ENCODE data around the gene IWS1. TPM values are rescaled to one million over a fixed set of nuclear protein-coding genes. Genes with fewer than 3 reads are reported as not detected.

Gene IWS1
- total RNA-seq, 1 experiment from 2014 or later = 56.8 TPM

GRCh38 chr2:127479219-127479825 is 47.0 kb downstream of the IWS1 start:
- POLR2A ChIA-PET = interaction anchor here (0.7 to 2.0 kb wide), 14 partner anchors 9 to 1157 kb away, joined by 3 to 13 read pairs (median 4); partner anchors contain the start of gene IWS1
- Mint-ChIP-seq H3K9me3 (ENCODE audit: unreplicated experiment) (peaks cover 19% of the 10 kb centered on the region), H3K27ac (ENCODE audit: low read depth, unreplicated experiment) (no peak overlapping the region), H3K36me3 (ENCODE audit: insufficient read depth, unreplicated experiment) (peaks cover 39% of the 10 kb centered on the region), H3K27me3 (ENCODE audit: insufficient read depth, unreplicated experiment) (no peaks in the 10 kb centered on the region), H3K4me1 (ENCODE audit: insufficient read depth, unreplicated experiment) (no peaks in the 10 kb centered on the region), H3K4me3 (ENCODE audit: unreplicated experiment) (no peak overlapping the region)
- DNase-seq (ENCODE audit: unreplicated experiment) = peak; percentile 48
- CTCF ChIA-PET = interaction anchor here (0.6 to 6.1 kb wide), 37 partner anchors 9 to 408 kb away, joined by 3 to 46 read pairs (median 4); partner anchors contain the start of gene MAP3K2
- intact Hi-C loops (cut with micrococcal nuclease) = loop anchor here (1.0 to 10.0 kb wide), 4 partner anchors 124 to 415 kb away; no protein-coding TSS in a partner anchor
- BruUV-seq (replicated peaks) = TSS peak; percentile 15
- TF ChIP-seq CTCF (IDR thresholded peaks at IDR 0.05; ENCODE audit: unreplicated experiment) = peak; percentile 50

GRCh38 chr2:127475788-127476187 is 50.5 kb downstream of the IWS1 start:
- CTCF ChIA-PET = interaction anchor here (0.5 to 0.9 kb wide), 3 partner anchors 120 to 156 kb away, joined by 3 to 4 read pairs (median 4); no protein-coding TSS in a partner anchor
- no TSS peak for BruUV-seq (replicated peaks)

GRCh38 chr2:127472268-127472667 is 54.0 kb downstream of the IWS1 start:
- intact Hi-C loops (cut with micrococcal nuclease) = loop anchor here (10.0 kb wide), 1 partner anchor 407 kb away; no protein-coding TSS in a partner anchor
- Mint-ChIP-seq H3K36me3 (ENCODE audit: insufficient read depth, unreplicated experiment) (no peaks in the 10 kb centered on the region), H3K27ac (ENCODE audit: low read depth, unreplicated experiment) (no peak overlapping the region), H3K4me3 (ENCODE audit: unreplicated experiment) (no peak overlapping the region), H3K9me3 (ENCODE audit: unreplicated experiment) (peaks cover 19% of the 10 kb centered on the region), H3K4me1 (ENCODE audit: insufficient read depth, unreplicated experiment) (no peaks in the 10 kb centered on the region), H3K27me3 (ENCODE audit: insufficient read depth, unreplicated experiment) (no peaks in the 10 kb centered on the region)
- TF ChIP-seq CTCF (IDR thresholded peaks at IDR 0.05; ENCODE audit: unreplicated experiment) = no peak
- DNase-seq (ENCODE audit: unreplicated experiment) = no peak
- ChIA-PET POLR2A (no interaction called here), CTCF (interaction anchor here (0.5 to 4.3 kb wide), 3 partner anchors 7 to 64 kb away, joined by 3 to 22 read pairs (median 3); no protein-coding TSS in a partner anchor)
- BruUV-seq (replicated peaks) = no TSS peak

More at GRCh38 chr2:127475788-127476187, 50.5 kb downstream of the IWS1 start:
- H3K4me3 Mint-ChIP-seq (ENCODE audit: unreplicated experiment) = no peak overlapping the region
- H3K36me3 Mint-ChIP-seq (ENCODE audit: insufficient read depth, unreplicated experiment) = peaks cover 6% of the 10 kb centered on the region
- H3K27me3 Mint-ChIP-seq (ENCODE audit: insufficient read depth, unreplicated experiment) = no peaks in the 10 kb centered on the region
- peaks cover 19% of the 10 kb centered on the region for H3K9me3 Mint-ChIP-seq (ENCODE audit: unreplicated experiment)
- POLR2A ChIA-PET = no interaction called here
- no peak for DNase-seq (ENCODE audit: unreplicated experiment)
- H3K4me1 Mint-ChIP-seq (ENCODE audit: insufficient read depth, unreplicated experiment) = no peaks in the 10 kb centered on the region
- H3K27ac Mint-ChIP-seq (ENCODE audit: low read depth, unreplicated experiment) = no peak overlapping the region
- TF ChIP-seq CTCF (IDR thresholded peaks at IDR 0.05; ENCODE audit: unreplicated experiment) = no peak
- intact Hi-C loops (cut with micrococcal nuclease) = loop anchor here (10.0 kb wide), 1 partner anchor 411 kb away; no protein-coding TSS in a partner anchor

- Mint-ChIP-seq H3K4me3 (ENCODE audit: unreplicated experiment) (no peak overlapping the region), H3K9me3 (ENCODE audit: unreplicated experiment) (peaks cover 17% of the 10 kb centered on the region), H3K4me1 (ENCODE audit: insufficient read depth, unreplicated experiment) (no peaks in the 10 kb centered on the region), H3K27ac (ENCODE audit: low read depth, unreplicated experiment) (no peak overlapping the region), H3K27me3 (ENCODE audit: insufficient read depth, unreplicated experiment) (no peaks in the 10 kb centered on the region), H3K36me3 (ENCODE audit: insufficient read depth, unreplicated experiment) (no peaks in the 10 kb centered on the region)
- ChIA-PET POLR2A (interaction anchor here (0.8 to 1.2 kb wide), 2 partner anchors 8 to 10 kb away, joined by 3 to 7 read pairs; no protein-coding TSS in a partner anchor), CTCF (interaction anchor here (0.6 to 4.3 kb wide), 4 partner anchors 8 to 152 kb away, joined by 3 to 22 read pairs (median 4); no protein-coding TSS in a partner anchor)
- intact Hi-C loops (cut with micrococcal nuclease) = loop anchor here (10.0 kb wide), 1 partner anchor 407 kb away; no protein-coding TSS in a partner anchor
- BruUV-seq (replicated peaks) = no TSS peak
- DNase-seq (ENCODE audit: unreplicated experiment) = no peak
- no peak for TF ChIP-seq CTCF (IDR thresholded peaks at IDR 0.05; ENCODE audit: unreplicated experiment)
Measured at GRCh38 chr2:127471286-127471988, 54.9 kb downstream of the IWS1 start.

Data from MCF 10A (cell line).